Suprapubic skin (tissue), 4 donors: ENCODE results near the gene PLIN4. TPM values are rescaled to one million over a fixed set of nuclear protein-coding genes. Genes with fewer than 3 reads are reported as not detected.

ENCODE experiments used
- DNase-seq, 2 donors: peaks; one replicate each; pipeline ENCODE4 v3.0.0-alpha.2; 2019; ENCODE audit warnings: low spot score in 2 of 2
- H3K27ac ChIP-seq: fragments of 200-600 bp; sonication (generic); one replicate; pipeline ENCODE4 v1.5.1; 2019
- H3K27me3 ChIP-seq: fragments of 200-600 bp; sonication (generic); one replicate; pipeline ENCODE4 v1.5.1; 2019
- H3K36me3 ChIP-seq: fragments of 200-600 bp; sonication (generic); one replicate; pipeline ENCODE4 v1.5.1; 2019
- H3K4me1 ChIP-seq: fragments of 200-600 bp; sonication (generic); one replicate; pipeline ENCODE4 v1.5.1; 2019
- H3K4me3 ChIP-seq: fragments of 200-600 bp; sonication (generic); one replicate; pipeline ENCODE4 v1.5.1; 2019; ENCODE audit warnings: mild to moderate bottlenecking
- H3K9me3 ChIP-seq: fragments of 200-600 bp; sonication (generic); one replicate; pipeline ENCODE4 v1.5.1; 2019
- CTCF ChIP-seq, 2 donors: fragments of 200-600 bp in 1 of 2; fragments of 450-650 bp in 1 of 2; sonication (generic) in 1 of 2; IDR thresholded peaks; one replicate each; pipeline ENCODE4 v1.5.1; 2016 to 2019; ENCODE audit warnings: antibody characterized with exemption in 2 of 2, mild to moderate bottlenecking in 1 of 2, moderate library complexity in 1 of 2
- EP300 ChIP-seq: sonication (generic); formaldehyde crosslinking; IDR thresholded peaks from one replicate; pipeline ENCODE4 v1.6.1; 2017; ENCODE audit warnings: antibody characterized with exemption
- POLR2A ChIP-seq, 2 donors: fragments of 450-650 bp; IDR thresholded peaks; one replicate each; pipeline ENCODE4 v1.6.1; 2017; ENCODE audit warnings: antibody characterized with exemption in 2 of 2, mild to moderate bottlenecking in 2 of 2, moderate library complexity in 2 of 2
- POLR2AphosphoS5 ChIP-seq, 3 donors: sonication (generic); formaldehyde crosslinking; IDR thresholded peaks; one replicate each; pipeline ENCODE4 v1.6.1; 2017; ENCODE audit warnings: antibody characterized with exemption in 3 of 3
- WGBS: methylation state at CpG from one replicate; pipeline ENCODE4 v1.1.5; 2018; 5-methylcytosine and 5-hydroxymethylcytosine counted together
- total RNA-seq, 4 donors: library from RNA; depleted of rRNA; stranded (reverse); fragments of >200 nt; gene quantifications; one replicate each; pipeline ENCODE4 v1.1.0, GENCODE V29; 2016

PLIN4 gene
- total RNA-seq, 4 donors from 2014 or later = 12.4 to 38.3 (median 19.3) TPM

GRCh38 chr19:4521170-4521887, 3.0 kb upstream of the PLIN4 start:
- peaks cover 7% of the 10 kb centered on the region for H3K27me3 ChIP-seq
- no peaks in the 10 kb centered on the region for H3K9me3 ChIP-seq
- WGBS = 83% methylated on average over 11 of the region's 11 CpGs
- H3K27ac ChIP-seq = no peak overlapping the region
- no peaks in the 10 kb centered on the region for H3K36me3 ChIP-seq
- peaks cover 14% of the 10 kb centered on the region for H3K4me1 ChIP-seq
- no peak for DNase-seq
- no peak overlapping the region for H3K4me3 ChIP-seq
- TF ChIP-seq EP300 = no peak
- TF ChIP-seq POLR2AphosphoS5 (IDR thresholded peaks at IDR 0.05) = no peak
- no peak for TF ChIP-seq POLR2A (IDR thresholded peaks at IDR 0.05)
- TF ChIP-seq CTCF (IDR thresholded peaks at IDR 0.05) = no peak

GRCh38 chr19:4519521-4520277, 1.4 kb upstream of the PLIN4 start:
- no peak for TF ChIP-seq EP300
- no peak for TF ChIP-seq POLR2AphosphoS5 (IDR thresholded peaks at IDR 0.05)
- no peak for TF ChIP-seq POLR2A (IDR thresholded peaks at IDR 0.05)
- no peak for TF ChIP-seq CTCF (IDR thresholded peaks at IDR 0.05)
- Histone ChIP-seq H3K27me3 (peaks cover 7% of the 10 kb centered on the region), H3K4me3 (no peak overlapping the region), H3K36me3 (no peaks in the 10 kb centered on the region), H3K4me1 (peaks cover 14% of the 10 kb centered on the region), H3K27ac (no peak overlapping the region), H3K9me3 (no peaks in the 10 kb centered on the region)
- WGBS = 33% methylated on average over 9 of the region's 9 CpGs
- DNase-seq = no peak

GRCh38 chr19:4519172-4519496, 848 bp upstream of the PLIN4 start:
- TF ChIP-seq EP300 (no peak), POLR2A (IDR thresholded peaks at IDR 0.05) (no peak), POLR2AphosphoS5 (IDR thresholded peaks at IDR 0.05) (no peak), CTCF (IDR thresholded peaks at IDR 0.05) (no peak)
- Histone ChIP-seq H3K36me3 (no peaks in the 10 kb centered on the region), H3K27ac (no peak overlapping the region), H3K4me3 (no peak overlapping the region), H3K27me3 (peaks cover 7% of the 10 kb centered on the region), H3K9me3 (no peaks in the 10 kb centered on the region), H3K4me1 (peaks cover 14% of the 10 kb centered on the region)
- no CpG with 5 or more reads among the region's 6 CpGs for WGBS
- DNase-seq = no peak

GRCh38 chr19:4517451-4518057, 732 bp downstream of the PLIN4 start:
- no peak for DNase-seq
- H3K9me3 ChIP-seq = no peaks in the 10 kb centered on the region
- peaks cover 7% of the 10 kb centered on the region for H3K27me3 ChIP-seq
- H3K27ac ChIP-seq = no peak overlapping the region
- 100% methylated on average over 3 of the region's 24 CpGs for WGBS
- TF ChIP-seq POLR2A (IDR thresholded peaks at IDR 0.05) (no peak), CTCF (IDR thresholded peaks at IDR 0.05) (no peak), POLR2AphosphoS5 (IDR thresholded peaks at IDR 0.05) (no peak), EP300 (no peak)
- H3K36me3 ChIP-seq = no peaks in the 10 kb centered on the region
- peaks cover 14% of the 10 kb centered on the region for H3K4me1 ChIP-seq
- no peak overlapping the region for H3K4me3 ChIP-seq

- 18% methylated on average over 4 of the region's 8 CpGs for WGBS
- H3K4me3 ChIP-seq = no peak overlapping the region
- peaks cover 14% of the 10 kb centered on the region for H3K4me1 ChIP-seq
- no peaks in the 10 kb centered on the region for H3K36me3 ChIP-seq
- peaks cover 7% of the 10 kb centered on the region for H3K27me3 ChIP-seq
- no peak overlapping the region for H3K27ac ChIP-seq
- TF ChIP-seq POLR2A (IDR thresholded peaks at IDR 0.05) (no peak), CTCF (IDR thresholded peaks at IDR 0.05) (no peak), POLR2AphosphoS5 (IDR thresholded peaks at IDR 0.05) (no peak), EP300 (no peak)
- no peak for DNase-seq
- no peaks in the 10 kb centered on the region for H3K9me3 ChIP-seq
Measured at GRCh38 chr19:4516939-4517300, 1.4 kb downstream of the PLIN4 start.
